Testis (tissue), 2 donors: ENCODE data around the gene AP1M1.

Experiments used
- POLR2A ChIP-seq: fragments of 450-650 bp; IDR thresholded peaks from one replicate; pipeline ENCODE4 v1.6.1; 2017; ENCODE audit warnings: antibody characterized with exemption, mild to moderate bottlenecking, moderate library complexity
- TF ChIP-seq, protein P1 (sequence below), 3 experiments: fragments of 450-650 bp in 2 of 3; fragments of 200-600 bp in 1 of 3; sonication (generic) in 1 of 3; IDR thresholded peaks; one replicate each; pipeline ENCODE4 v1.5.1; 2016 to 2019; ENCODE audit warnings: antibody characterized with exemption in 3 of 3, mild to moderate bottlenecking in 2 of 3, moderate library complexity in 1 of 3

GRCh38 chr19:16225279-16226183 is 27.8 kb downstream of the AP1M1 start:
- TF ChIP-seq, protein P1, sequence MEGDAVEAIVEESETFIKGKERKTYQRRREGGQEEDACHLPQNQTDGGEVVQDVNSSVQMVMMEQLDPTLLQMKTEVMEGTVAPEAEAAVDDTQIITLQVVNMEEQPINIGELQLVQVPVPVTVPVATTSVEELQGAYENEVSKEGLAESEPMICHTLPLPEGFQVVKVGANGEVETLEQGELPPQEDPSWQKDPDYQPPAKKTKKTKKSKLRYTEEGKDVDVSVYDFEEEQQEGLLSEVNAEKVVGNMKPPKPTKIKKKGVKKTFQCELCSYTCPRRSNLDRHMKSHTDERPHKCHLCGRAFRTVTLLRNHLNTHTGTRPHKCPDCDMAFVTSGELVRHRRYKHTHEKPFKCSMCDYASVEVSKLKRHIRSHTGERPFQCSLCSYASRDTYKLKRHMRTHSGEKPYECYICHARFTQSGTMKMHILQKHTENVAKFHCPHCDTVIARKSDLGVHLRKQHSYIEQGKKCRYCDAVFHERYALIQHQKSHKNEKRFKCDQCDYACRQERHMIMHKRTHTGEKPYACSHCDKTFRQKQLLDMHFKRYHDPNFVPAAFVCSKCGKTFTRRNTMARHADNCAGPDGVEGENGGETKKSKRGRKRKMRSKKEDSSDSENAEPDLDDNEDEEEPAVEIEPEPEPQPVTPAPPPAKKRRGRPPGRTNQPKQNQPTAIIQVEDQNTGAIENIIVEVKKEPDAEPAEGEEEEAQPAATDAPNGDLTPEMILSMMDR (IDR thresholded peaks at IDR 0.05): no peak
- no peak for TF ChIP-seq POLR2A
